Liver (tissue), 9 donors: Measurements from ENCODE around the gene EARS2. TPM values are rescaled to one million over a fixed set of nuclear protein-coding genes. Genes with fewer than 3 reads are reported as not detected.

Experiments
- DNase-seq: peaks from one replicate; pipeline ENCODE4 v3.0.0-alpha.2; 2017; ENCODE audit warnings: low spot score
- H3K27ac ChIP-seq, 2 donors: one replicate each; pipeline ENCODE4 v1.7.0; 2013; ENCODE audit warnings: inconsistent platforms in 2 of 2, low read length in 2 of 2, control low read depth in 1 of 2, low read depth in 1 of 2, mild to moderate bottlenecking in 1 of 2
- H3K27me3 ChIP-seq, 4 donors: one replicate each; pipeline versions ENCODE4 v1.6.1 to v1.7.0; 2013; ENCODE audit warnings: low read length in 3 of 4, inconsistent platforms in 1 of 4, mild to moderate bottlenecking in 1 of 4, moderate library complexity in 1 of 4; ENCODE audit not compliant: control insufficient read depth in 4 of 4, insufficient read depth in 4 of 4
- H3K36me3 ChIP-seq, 4 donors: one replicate each; pipeline versions ENCODE4 v1.6.1 to v1.7.0; 2013; ENCODE audit warnings: low read length in 3 of 4, mild to moderate bottlenecking in 3 of 4, low read depth in 1 of 4, moderate library complexity in 1 of 4; ENCODE audit not compliant: control insufficient read depth in 4 of 4, insufficient read depth in 3 of 4
- H3K4me1 ChIP-seq, 4 donors: one replicate each; pipeline versions ENCODE4 v1.6.1 to v1.7.0; 2013; ENCODE audit warnings: low read length in 3 of 4, mild to moderate bottlenecking in 3 of 4, moderate library complexity in 1 of 4; ENCODE audit not compliant: control insufficient read depth in 4 of 4, insufficient read depth in 4 of 4
- H3K4me3 ChIP-seq, 3 donors: one replicate each; pipeline versions ENCODE4 v1.6.1 to v1.7.0; 2013; ENCODE audit warnings: low read length in 3 of 3, control low read depth in 1 of 3, low read depth in 1 of 3, mild to moderate bottlenecking in 1 of 3
- H3K9ac ChIP-seq, 2 donors: one replicate each; pipeline ENCODE4 v1.7.0; 2013; ENCODE audit warnings: low read length in 2 of 2, mild to moderate bottlenecking in 2 of 2, moderate library complexity in 2 of 2, control low read depth in 1 of 2, low read depth in 1 of 2
- H3K9me3 ChIP-seq, 4 donors: one replicate each; pipeline versions ENCODE4 v1.6.1 to v1.7.0; 2013; ENCODE audit warnings: low read length in 3 of 4; ENCODE audit not compliant: control insufficient read depth in 4 of 4
- ATF3 ChIP-seq: IDR thresholded peaks from 2 replicates; pipeline ENCODE4 v1.6.1; 2016; ENCODE audit warnings: antibody characterized with exemption
- CTCF ChIP-seq: fragments of 150-350 bp; IDR thresholded peaks from 2 replicates; pipeline ENCODE4 v1.5.1; 2017; ENCODE audit warnings: improper control_type of control experiment, low read depth, low read length; ENCODE audit not compliant: missing input control
- EGR1 ChIP-seq, 2 donors: IDR thresholded peaks; 2 replicates each; pipeline ENCODE4 v1.6.1; 2016 to 2018; ENCODE audit warnings: antibody characterized with exemption in 2 of 2, low read depth in 2 of 2
- FOXA1 ChIP-seq: IDR thresholded peaks from 2 replicates; pipeline ENCODE4 v1.6.1; 2016; ENCODE audit warnings: antibody characterized with exemption
- FOXA2 ChIP-seq: IDR thresholded peaks from 2 replicates; pipeline ENCODE4 v1.6.1; 2016; ENCODE audit warnings: antibody characterized with exemption
- HNF4A ChIP-seq, 2 donors: conservative IDR thresholded peaks; 2 replicates each; pipeline ENCODE4 v1.6.1; 2016; ENCODE audit warnings: antibody characterized with exemption in 2 of 2, mild to moderate bottlenecking in 2 of 2
- HNF4G ChIP-seq: IDR thresholded peaks from 2 replicates; pipeline ENCODE4 v1.6.1; 2016; ENCODE audit warnings: antibody characterized with exemption
- JUND ChIP-seq, 2 donors: IDR thresholded peaks; 2 replicates each; pipeline ENCODE4 v1.6.1; 2016; ENCODE audit warnings: antibody characterized with exemption in 2 of 2
- MAX ChIP-seq: IDR thresholded peaks from 2 replicates; pipeline ENCODE4 v1.6.1; 2016; ENCODE audit warnings: antibody characterized with exemption
- REST ChIP-seq: IDR thresholded peaks from 2 replicates; pipeline ENCODE4 v1.6.1; 2016; ENCODE audit warnings: antibody characterized with exemption, mild to moderate bottlenecking
- SP1 ChIP-seq: IDR thresholded peaks from 2 replicates; pipeline ENCODE4 v1.6.1; 2018; ENCODE audit warnings: antibody characterized with exemption, mild to moderate bottlenecking
- TAF1 ChIP-seq: conservative IDR thresholded peaks from 2 replicates; pipeline ENCODE4 v1.6.1; 2016; ENCODE audit warnings: antibody characterized with exemption, mild to moderate bottlenecking
- YY1 ChIP-seq: IDR thresholded peaks from 2 replicates; pipeline ENCODE4 v1.6.1; 2016; ENCODE audit warnings: antibody characterized with exemption, mild to moderate bottlenecking
- ZBTB33 ChIP-seq: IDR thresholded peaks from 2 replicates; pipeline ENCODE4 v1.6.1; 2016; ENCODE audit warnings: antibody characterized with exemption
- WGBS: extraction: QIAGEN DNeasy Blood & Tissue Kit; methylation state at CpG from one replicate; pipeline ENCODE4 v1.1.7; 2013; 5-methylcytosine and 5-hydroxymethylcytosine counted together
- polyA plus RNA-seq, 2 donors: library from polyadenylated mRNA; stranded (reverse) in 1 of 2; unstranded in 1 of 2; fragments of 200-250 nt in 1 of 2; fragments of >200 nt in 1 of 2; fragmentation: Nextera tagmentation in 1 of 2; extraction: Ambion mirVana in 1 of 2; gene quantifications; one replicate each; pipeline versions ENCODE4 v1.2.1 to v1.2.3, GENCODE V29; 2013 to 2015
- total RNA-seq, 2 donors: library from RNA; depleted of rRNA; stranded (reverse); fragments of >200 nt; gene quantifications; one replicate each; pipeline ENCODE4 v1.2.3, GENCODE V29; 2014
- donor health status: healthy.
- donor health status: healthy.
- donor health status: healthy.
- donor health status: healthy.
- donor health status: healthy.

The EARS2 gene
- total and polyA plus RNA-seq, 4 donors: 11.6 to 31.0 (median 19.6) TPM

GRCh38 chr16:23549938-23550337, 7.2 kb downstream of the EARS2 start:
- no peak for DNase-seq
- TF ChIP-seq REST: no peak
- no peak for TF ChIP-seq YY1
- TF ChIP-seq MAX: no peak
- no peak for TF ChIP-seq CTCF
- TF ChIP-seq EGR1 (IDR thresholded peaks at IDR 0.05; ENCODE audit: low read depth in 2 of 2): no peak
- no peak for TF ChIP-seq HNF4A (conservative IDR thresholded peaks at IDR 0.05)
- TF ChIP-seq ZBTB33: no peak
- TF ChIP-seq JUND (IDR thresholded peaks at IDR 0.05): no peak
- no peak for TF ChIP-seq TAF1
- TF ChIP-seq ATF3: no peak
- no peak for TF ChIP-seq FOXA1
- TF ChIP-seq FOXA2: no peak
- H3K4me1 ChIP-seq: no peaks in the 10 kb centered on the region
- no peaks in the 10 kb centered on the region for H3K9me3 ChIP-seq
- WGBS: 98% methylated on average over 5 of the region's 5 CpGs
- no peak overlapping the region for H3K9ac ChIP-seq
- H3K27ac ChIP-seq: no peak overlapping the region
- no peak overlapping the region for H3K4me3 ChIP-seq
- no peaks in the 10 kb centered on the region for H3K27me3 ChIP-seq
- peaks cover 12 to 60% (median 49%) of the 10 kb centered on the region in 4 donors for H3K36me3 ChIP-seq

DNA sequence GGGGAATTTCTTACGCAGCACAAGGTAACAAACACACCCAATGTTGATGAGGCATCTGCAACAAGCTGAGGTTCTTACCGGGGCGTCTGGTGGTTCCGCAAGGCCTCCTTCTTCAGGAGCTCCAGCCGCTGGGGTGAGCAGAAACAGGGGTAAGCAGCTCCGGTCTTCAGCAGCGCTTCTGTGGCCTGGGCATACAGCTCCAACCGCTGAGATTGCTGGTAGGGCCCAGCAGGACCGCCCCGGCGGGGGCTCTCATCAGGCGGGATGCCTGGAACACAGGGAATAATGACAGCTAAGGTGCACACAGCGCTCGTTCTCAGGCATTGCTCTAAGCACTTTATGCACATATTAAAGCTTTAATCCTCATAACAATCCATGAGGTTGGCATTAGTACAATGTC, 12.7 kb downstream of the EARS2 start:
- H3K9me3 ChIP-seq: no peaks in the 10 kb centered on the region
- H3K9ac ChIP-seq: no peak overlapping the region
- H3K36me3 ChIP-seq: peaks cover 18 to 64% (median 45%) of the 10 kb centered on the region in 4 donors
- no peak for DNase-seq
- H3K27me3 ChIP-seq: no peaks in the 10 kb centered on the region
- no peak overlapping the region for H3K27ac ChIP-seq
- H3K4me1 ChIP-seq: peaks cover 0 to 2% (median 0%) of the 10 kb centered on the region in 4 donors
- 98% methylated on average over 14 of the region's 14 CpGs for WGBS
- H3K4me3 ChIP-seq: no peak overlapping the region
- TF ChIP-seq SP1: no peak
- TF ChIP-seq TAF1: no peak
- TF ChIP-seq EGR1 (IDR thresholded peaks at IDR 0.05; ENCODE audit: low read depth in 2 of 2): no peak
- TF ChIP-seq YY1: no peak
- no peak for TF ChIP-seq ATF3
- no peak for TF ChIP-seq HNF4A (conservative IDR thresholded peaks at IDR 0.05)
- TF ChIP-seq REST: no peak
- no peak for TF ChIP-seq CTCF
- no peak for TF ChIP-seq HNF4G
- no peak for TF ChIP-seq ZBTB33
- no peak for TF ChIP-seq FOXA2
- no peak for TF ChIP-seq JUND (IDR thresholded peaks at IDR 0.05)
